Right atrium auricular region (tissue), 2 donors: Measurements from ENCODE around the gene OAS3. TPM values are rescaled to one million over a fixed set of nuclear protein-coding genes. Genes with fewer than 3 reads are reported as not detected.

Source experiments
- DNase-seq: peaks from one replicate; pipeline ENCODE4 v3.0.0-alpha.2; 2019; ENCODE audit warnings: low spot score
- H3K27ac ChIP-seq, 2 donors: fragments of 200-600 bp; sonication (generic); 1 replicate in 1 of 2; 2 replicates in 1 of 2; pipeline ENCODE4 v1.5.1; 2016 to 2019
- H3K27me3 ChIP-seq, 2 donors: fragments of 200-600 bp; sonication (generic); one replicate each; pipeline versions ENCODE4 v1.5.1 to v1.6.0; 2017 to 2019
- H3K36me3 ChIP-seq: fragments of 200-600 bp; sonication (generic); one replicate; pipeline ENCODE4 v1.5.1; 2016
- H3K4me1 ChIP-seq, 2 donors: fragments of 200-600 bp; sonication (generic); one replicate each; pipeline versions ENCODE4 v1.5.1 to v1.6.0; 2017 to 2019
- H3K4me3 ChIP-seq, 2 donors: fragments of 200-600 bp; sonication (generic); 1 replicate in 1 of 2; 2 replicates in 1 of 2; pipeline ENCODE4 v1.5.1; 2017 to 2019; ENCODE audit warnings: mild to moderate bottlenecking in 1 of 2, moderate library complexity in 1 of 2
- H3K9me3 ChIP-seq, 2 donors: fragments of 200-600 bp; sonication (generic); one replicate each; pipeline ENCODE4 v1.5.1; 2019
- CTCF ChIP-seq, 2 donors: fragments of 200-600 bp; sonication (generic); IDR thresholded peaks; one replicate each; pipeline ENCODE4 v1.5.1; 2019; ENCODE audit warnings: antibody characterized with exemption in 2 of 2
- total RNA-seq, 2 donors: library from RNA; depleted of rRNA; stranded (reverse); fragments of >200 nt; gene quantifications; one replicate each; pipeline ENCODE4 v1.1.0, GENCODE V29; 2016

Gene OAS3
- total RNA-seq, 2 donors from 2014 or later = 2.7 to 5.8 TPM

GRCh38 chr12:113016796-113017195 is 78.5 kb downstream of the OAS3 start:
- Histone ChIP-seq H3K4me1 (no peaks in the 10 kb centered on the region), H3K27ac (no peak overlapping the region), H3K27me3 (no peaks in the 10 kb centered on the region), H3K9me3 (no peaks in the 10 kb centered on the region), H3K4me3 (no peak overlapping the region), H3K36me3 (no peaks in the 10 kb centered on the region)
- no peak for DNase-seq
- no peak for TF ChIP-seq CTCF (IDR thresholded peaks at IDR 0.05)

GRCh38 chr12:113019025-113019424 is 80.8 kb downstream of the OAS3 start:
- DNase-seq = no peak
- TF ChIP-seq CTCF (IDR thresholded peaks at IDR 0.05) = no peak
- Histone ChIP-seq H3K36me3 (no peaks in the 10 kb centered on the region), H3K4me3 (no peak overlapping the region), H3K27me3 (no peaks in the 10 kb centered on the region), H3K4me1 (no peaks in the 10 kb centered on the region), H3K9me3 (no peaks in the 10 kb centered on the region), H3K27ac (no peak overlapping the region)

GRCh38 chr12:113021500-113021899 is 83.2 kb downstream of the OAS3 start:
- TF ChIP-seq CTCF (IDR thresholded peaks at IDR 0.05) = no peak
- Histone ChIP-seq H3K27ac (no peak overlapping the region), H3K4me3 (no peak overlapping the region), H3K27me3 (no peaks in the 10 kb centered on the region), H3K9me3 (no peaks in the 10 kb centered on the region), H3K36me3 (no peaks in the 10 kb centered on the region), H3K4me1 (no peaks in the 10 kb centered on the region)
- DNase-seq = no peak

Other genes starting within 250 kb of the OAS3 start
- gene RPH3A, start 146.7 kb upstream of the OAS3 start, total RNA-seq = not detected
- 1 to 10 TPM; 4.0 to 8.4 TPM for gene OAS1, start 31.5 kb upstream of the OAS3 start, total RNA-seq
- 1 to 10 TPM; 6.0 to 6.8 TPM for gene OAS2, start 40.0 kb downstream of the OAS3 start, total RNA-seq
- gene DTX1, start 118.3 kb downstream of the OAS3 start, total RNA-seq = 1 to 10 TPM; 1.2 to 4.0 TPM
- not detected for gene RASAL1, start 197.3 kb downstream of the OAS3 start, total RNA-seq
- not detected for gene CFAP73, start 211.2 kb downstream of the OAS3 start, total RNA-seq
- 10 to 100 TPM; 35.1 to 38.0 TPM for gene DDX54, start 247.0 kb downstream of the OAS3 start, total RNA-seq
- gene RITA1, start 247.2 kb downstream of the OAS3 start, total RNA-seq = 10 to 100 TPM; 18.2 to 25.4 TPM